ENCODE data around the gene KYAT1. TPM values are rescaled to one million over a fixed set of nuclear protein-coding genes. Genes with fewer than 3 reads are reported as not detected.
A peak's percentile ranks its signal among the peaks of the same experiment; 100 is the strongest.

KYAT1 gene
- total and polyA plus RNA-seq, 2 of the 13 experiments (the other 11 are each of a cell fraction or from before 2014, with no cell fraction given), result 9.2 to 46.5 TPM

GRCh38 chr9:128927731-128928411 lies 46.1 kb upstream of the KYAT1 start (continued):
- TF ChIP-seq LCORL (IDR thresholded peaks at IDR 0.05) (no peak), LCORL (CRISPR knock-in tag; IDR thresholded peaks at IDR 0.05) (no peak), ZNF710 (CRISPR knock-in tag; IDR thresholded peaks at IDR 0.05; ENCODE audit: borderline replicate concordance) (no peak; the same call in 1 of the 2 replicates), ZNF75D (CRISPR knock-in tag; IDR thresholded peaks at IDR 0.05; ENCODE audit: borderline replicate concordance) (0 out of 2 replicates have a peak, but pooled peaks have one; percentile 30), ZBTB49 (CRISPR knock-in tag; IDR thresholded peaks at IDR 0.05; ENCODE audit: borderline replicate concordance) (no peak), NKX3-1 (CRISPR knock-in tag; IDR thresholded peaks at IDR 0.05) (no peak), KMT2A (CRISPR knock-in tag; IDR thresholded peaks at IDR 0.05) (no peak), ZNF614 (CRISPR knock-in tag; IDR thresholded peaks at IDR 0.05; ENCODE audit: borderline replicate concordance) (no peak), ZNF451 (CRISPR knock-in tag; IDR thresholded peaks at IDR 0.05) (no peak), ZNF558 (CRISPR knock-in tag; IDR thresholded peaks at IDR 0.05; ENCODE audit: borderline replicate concordance) (no peak), MTF2 (CRISPR knock-in tag; IDR thresholded peaks at IDR 0.05; ENCODE audit: borderline replicate concordance) (no peak), ZNF441 (CRISPR knock-in tag; IDR thresholded peaks at IDR 0.05; ENCODE audit: borderline replicate concordance) (no peak)
- TF ChIP-seq, protein P1, sequence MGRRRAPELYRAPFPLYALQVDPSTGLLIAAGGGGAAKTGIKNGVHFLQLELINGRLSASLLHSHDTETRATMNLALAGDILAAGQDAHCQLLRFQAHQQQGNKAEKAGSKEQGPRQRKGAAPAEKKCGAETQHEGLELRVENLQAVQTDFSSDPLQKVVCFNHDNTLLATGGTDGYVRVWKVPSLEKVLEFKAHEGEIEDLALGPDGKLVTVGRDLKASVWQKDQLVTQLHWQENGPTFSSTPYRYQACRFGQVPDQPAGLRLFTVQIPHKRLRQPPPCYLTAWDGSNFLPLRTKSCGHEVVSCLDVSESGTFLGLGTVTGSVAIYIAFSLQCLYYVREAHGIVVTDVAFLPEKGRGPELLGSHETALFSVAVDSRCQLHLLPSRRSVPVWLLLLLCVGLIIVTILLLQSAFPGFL (CRISPR knock-in tag; IDR thresholded peaks at IDR 0.05), result no peak
- TF ChIP-seq, protein P2, sequence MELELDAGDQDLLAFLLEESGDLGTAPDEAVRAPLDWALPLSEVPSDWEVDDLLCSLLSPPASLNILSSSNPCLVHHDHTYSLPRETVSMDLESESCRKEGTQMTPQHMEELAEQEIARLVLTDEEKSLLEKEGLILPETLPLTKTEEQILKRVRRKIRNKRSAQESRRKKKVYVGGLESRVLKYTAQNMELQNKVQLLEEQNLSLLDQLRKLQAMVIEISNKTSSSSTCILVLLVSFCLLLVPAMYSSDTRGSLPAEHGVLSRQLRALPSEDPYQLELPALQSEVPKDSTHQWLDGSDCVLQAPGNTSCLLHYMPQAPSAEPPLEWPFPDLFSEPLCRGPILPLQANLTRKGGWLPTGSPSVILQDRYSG (CRISPR knock-in tag; IDR thresholded peaks at IDR 0.05), result no peak
- TF ChIP-seq, protein P3, sequence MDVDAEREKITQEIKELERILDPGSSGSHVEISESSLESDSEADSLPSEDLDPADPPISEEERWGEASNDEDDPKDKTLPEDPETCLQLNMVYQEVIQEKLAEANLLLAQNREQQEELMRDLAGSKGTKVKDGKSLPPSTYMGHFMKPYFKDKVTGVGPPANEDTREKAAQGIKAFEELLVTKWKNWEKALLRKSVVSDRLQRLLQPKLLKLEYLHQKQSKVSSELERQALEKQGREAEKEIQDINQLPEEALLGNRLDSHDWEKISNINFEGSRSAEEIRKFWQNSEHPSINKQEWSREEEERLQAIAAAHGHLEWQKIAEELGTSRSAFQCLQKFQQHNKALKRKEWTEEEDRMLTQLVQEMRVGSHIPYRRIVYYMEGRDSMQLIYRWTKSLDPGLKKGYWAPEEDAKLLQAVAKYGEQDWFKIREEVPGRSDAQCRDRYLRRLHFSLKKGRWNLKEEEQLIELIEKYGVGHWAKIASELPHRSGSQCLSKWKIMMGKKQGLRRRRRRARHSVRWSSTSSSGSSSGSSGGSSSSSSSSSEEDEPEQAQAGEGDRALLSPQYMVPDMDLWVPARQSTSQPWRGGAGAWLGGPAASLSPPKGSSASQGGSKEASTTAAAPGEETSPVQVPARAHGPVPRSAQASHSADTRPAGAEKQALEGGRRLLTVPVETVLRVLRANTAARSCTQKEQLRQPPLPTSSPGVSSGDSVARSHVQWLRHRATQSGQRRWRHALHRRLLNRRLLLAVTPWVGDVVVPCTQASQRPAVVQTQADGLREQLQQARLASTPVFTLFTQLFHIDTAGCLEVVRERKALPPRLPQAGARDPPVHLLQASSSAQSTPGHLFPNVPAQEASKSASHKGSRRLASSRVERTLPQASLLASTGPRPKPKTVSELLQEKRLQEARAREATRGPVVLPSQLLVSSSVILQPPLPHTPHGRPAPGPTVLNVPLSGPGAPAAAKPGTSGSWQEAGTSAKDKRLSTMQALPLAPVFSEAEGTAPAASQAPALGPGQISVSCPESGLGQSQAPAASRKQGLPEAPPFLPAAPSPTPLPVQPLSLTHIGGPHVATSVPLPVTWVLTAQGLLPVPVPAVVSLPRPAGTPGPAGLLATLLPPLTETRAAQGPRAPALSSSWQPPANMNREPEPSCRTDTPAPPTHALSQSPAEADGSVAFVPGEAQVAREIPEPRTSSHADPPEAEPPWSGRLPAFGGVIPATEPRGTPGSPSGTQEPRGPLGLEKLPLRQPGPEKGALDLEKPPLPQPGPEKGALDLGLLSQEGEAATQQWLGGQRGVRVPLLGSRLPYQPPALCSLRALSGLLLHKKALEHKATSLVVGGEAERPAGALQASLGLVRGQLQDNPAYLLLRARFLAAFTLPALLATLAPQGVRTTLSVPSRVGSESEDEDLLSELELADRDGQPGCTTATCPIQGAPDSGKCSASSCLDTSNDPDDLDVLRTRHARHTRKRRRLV (CRISPR knock-in tag; IDR thresholded peaks at IDR 0.05), result no peak
- TF ChIP-seq, protein P4, sequence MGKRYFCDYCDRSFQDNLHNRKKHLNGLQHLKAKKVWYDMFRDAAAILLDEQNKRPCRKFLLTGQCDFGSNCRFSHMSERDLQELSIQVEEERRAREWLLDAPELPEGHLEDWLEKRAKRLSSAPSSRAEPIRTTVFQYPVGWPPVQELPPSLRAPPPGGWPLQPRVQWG (CRISPR knock-in tag; IDR thresholded peaks at IDR 0.05; ENCODE audit: borderline replicate concordance, low read depth), result no peak
